Adrenal gland (tissue), 12 donors: ENCODE data around the gene SGMS1. TPM values are rescaled to one million over a fixed set of nuclear protein-coding genes. Genes with fewer than 3 reads are reported as not detected.

ENCODE experiments used
- DNase-seq, 7 donors: peaks; one replicate each; pipeline ENCODE4 v3.0.0-alpha.2; 2019 to 2020
- H3K27ac ChIP-seq, 5 donors: fragments of 200-600 bp; sonication (generic) in 4 of 5; 1 replicate in 3 of 5; 2 replicates in 2 of 5; pipeline versions ENCODE4 v1.5.1 to v1.8.0; 2016 to 2020; ENCODE audit warnings: mild to moderate bottlenecking in 1 of 5
- H3K27me3 ChIP-seq: fragments of 200-600 bp; 2 replicates; pipeline ENCODE4 v1.8.0; 2021
- H3K36me3 ChIP-seq, 2 donors: fragments of 200-600 bp; replicated peaks in 1 of 2; 1 replicate in 1 of 2; 2 replicates in 1 of 2; pipeline versions ENCODE4 v1.5.1 to v1.8.0; 2018 to 2022
- H3K4me1 ChIP-seq, 2 donors: fragments of 200-600 bp; replicated peaks in 1 of 2; 1 replicate in 1 of 2; 2 replicates in 1 of 2; pipeline versions ENCODE4 v1.5.1 to v1.8.0; 2018 to 2021
- H3K4me3 ChIP-seq, 4 donors: fragments of 200-600 bp; sonication (generic) in 3 of 4; one replicate each; pipeline ENCODE4 v1.5.1; 2016 to 2018
- H3K9me3 ChIP-seq, 3 donors: fragments of 200-600 bp; sonication (generic) in 1 of 3; replicated peaks in 1 of 3; 1 replicate in 2 of 3; 2 replicates in 1 of 3; pipeline versions ENCODE4 v1.5.1 to v1.8.0; 2016 to 2021
- POLR2A ChIP-seq, 2 donors: fragments of 450-650 bp; IDR thresholded peaks; one replicate each; pipeline ENCODE4 v1.6.1; 2017; ENCODE audit warnings: antibody characterized with exemption in 2 of 2, mild to moderate bottlenecking in 2 of 2, moderate library complexity in 1 of 2
- WGBS, 4 donors: extraction: QIAGEN DNeasy Blood & Tissue Kit in 2 of 4; methylation state at CpG; one replicate each; pipeline versions ENCODE4 v1.1.5 to v1.1.7; 2013 to 2017; 5-methylcytosine and 5-hydroxymethylcytosine counted together
- intact Hi-C, 2 donors: fragments of 100-400 bp; cut with DNase I; formaldehyde crosslinking; loops; one replicate each; pipeline versions ENCODE4 v1.14.1 to v1.15.0; 2022 to 2023
- polyA plus RNA-seq, 3 donors: library from polyadenylated mRNA; stranded (reverse); fragments of 200-250 nt in 2 of 3; fragments of 350-450 nt in 1 of 3; fragmentation: Illumina TruSeq in 1 of 3; extraction: RNeasy Lipid Tissue Mini Kit (QIAGEN cat#74804) in 1 of 3; gene quantifications; one replicate each; pipeline ENCODE4 v1.2.3, GENCODE V29; 2013 to 2014
- total RNA-seq, 9 donors: library from RNA; depleted of rRNA in 4 of 9; stranded (reverse); fragments of >200 nt in 4 of 9; fragments of 120-200 nt in 1 of 9; fragmentation: NEBNext Ultra II Directional in 1 of 9; extraction: Animal tissue kit (Norgen Biotek cat#: 25700) in 1 of 9; gene quantifications; one replicate each; pipeline versions ENCODE4 v1.1.0 to v1.2.4, GENCODE V29; 2013 to 2023
- TF ChIP-seq, protein P1 (sequence below), 6 experiments: fragments of 450-650 bp in 4 of 6; fragments of 200-600 bp in 2 of 6; sonication (generic) in 1 of 6; IDR thresholded peaks; 1 replicate in 5 of 6; 2 replicates in 1 of 6; pipeline versions ENCODE4 v1.5.1 to v1.8.0; 2016 to 2021; ENCODE audit warnings: antibody characterized with exemption in 6 of 6, mild to moderate bottlenecking in 2 of 6, moderate library complexity in 1 of 6
- donor health status: healthy with polysubstance abuse.
- donor health status: Bipolar disorder and iron deficiency.
- donor health status: DM: yes; HTN: yes; CAD: no.
- donor health status: DM: no; HTN: no; CAD: no.
- donor health status: DM: no; HTN: no; CAD: no.
- donor health status: DM: yes; HTN: yes; CAD: no.

The SGMS1 gene
- total and polyA plus RNA-seq, 12 donors, result 9.1 to 152 (median 62.2) TPM

DNA sequence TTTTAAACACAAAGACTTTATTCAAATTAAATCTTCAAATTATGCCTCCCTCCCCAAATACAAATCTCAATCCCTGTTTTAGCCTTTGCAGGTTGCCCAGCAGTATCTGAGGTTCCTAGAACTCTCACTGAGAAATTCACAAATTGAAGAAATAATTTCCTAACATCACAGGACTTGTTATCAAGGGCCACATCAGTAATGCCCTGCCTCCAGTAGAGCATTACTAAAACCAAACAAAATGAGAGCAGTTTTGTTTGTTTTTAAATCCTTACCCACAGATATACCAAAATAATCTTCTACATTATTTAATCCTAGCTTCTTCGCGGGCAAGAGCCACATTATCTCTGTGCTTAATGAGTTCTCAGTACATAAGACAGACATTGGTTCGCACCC lies 152.2 kb downstream of the SGMS1 start:
- WGBS, 4 donors, result 58 to 86% (median 73%) methylated on average over 3 of the region's 3 CpGs
- H3K36me3 ChIP-seq, result no peaks in the 10 kb centered on the region
- no peaks in the 10 kb centered on the region for H3K27me3 ChIP-seq
- intact Hi-C loops, result no loop called here
- H3K27ac ChIP-seq, result no peak overlapping the region
- H3K4me1 ChIP-seq, result peaks cover 3 to 16% of the 10 kb centered on the region in 2 donors
- H3K4me3 ChIP-seq, result no peak overlapping the region
- no peak for DNase-seq
- no peaks in the 10 kb centered on the region for H3K9me3 ChIP-seq
- TF ChIP-seq POLR2A (IDR thresholded peaks at IDR 0.05), result no peak
- TF ChIP-seq, protein P1, sequence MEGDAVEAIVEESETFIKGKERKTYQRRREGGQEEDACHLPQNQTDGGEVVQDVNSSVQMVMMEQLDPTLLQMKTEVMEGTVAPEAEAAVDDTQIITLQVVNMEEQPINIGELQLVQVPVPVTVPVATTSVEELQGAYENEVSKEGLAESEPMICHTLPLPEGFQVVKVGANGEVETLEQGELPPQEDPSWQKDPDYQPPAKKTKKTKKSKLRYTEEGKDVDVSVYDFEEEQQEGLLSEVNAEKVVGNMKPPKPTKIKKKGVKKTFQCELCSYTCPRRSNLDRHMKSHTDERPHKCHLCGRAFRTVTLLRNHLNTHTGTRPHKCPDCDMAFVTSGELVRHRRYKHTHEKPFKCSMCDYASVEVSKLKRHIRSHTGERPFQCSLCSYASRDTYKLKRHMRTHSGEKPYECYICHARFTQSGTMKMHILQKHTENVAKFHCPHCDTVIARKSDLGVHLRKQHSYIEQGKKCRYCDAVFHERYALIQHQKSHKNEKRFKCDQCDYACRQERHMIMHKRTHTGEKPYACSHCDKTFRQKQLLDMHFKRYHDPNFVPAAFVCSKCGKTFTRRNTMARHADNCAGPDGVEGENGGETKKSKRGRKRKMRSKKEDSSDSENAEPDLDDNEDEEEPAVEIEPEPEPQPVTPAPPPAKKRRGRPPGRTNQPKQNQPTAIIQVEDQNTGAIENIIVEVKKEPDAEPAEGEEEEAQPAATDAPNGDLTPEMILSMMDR (IDR thresholded peaks at IDR 0.05), result no peak

DNA sequence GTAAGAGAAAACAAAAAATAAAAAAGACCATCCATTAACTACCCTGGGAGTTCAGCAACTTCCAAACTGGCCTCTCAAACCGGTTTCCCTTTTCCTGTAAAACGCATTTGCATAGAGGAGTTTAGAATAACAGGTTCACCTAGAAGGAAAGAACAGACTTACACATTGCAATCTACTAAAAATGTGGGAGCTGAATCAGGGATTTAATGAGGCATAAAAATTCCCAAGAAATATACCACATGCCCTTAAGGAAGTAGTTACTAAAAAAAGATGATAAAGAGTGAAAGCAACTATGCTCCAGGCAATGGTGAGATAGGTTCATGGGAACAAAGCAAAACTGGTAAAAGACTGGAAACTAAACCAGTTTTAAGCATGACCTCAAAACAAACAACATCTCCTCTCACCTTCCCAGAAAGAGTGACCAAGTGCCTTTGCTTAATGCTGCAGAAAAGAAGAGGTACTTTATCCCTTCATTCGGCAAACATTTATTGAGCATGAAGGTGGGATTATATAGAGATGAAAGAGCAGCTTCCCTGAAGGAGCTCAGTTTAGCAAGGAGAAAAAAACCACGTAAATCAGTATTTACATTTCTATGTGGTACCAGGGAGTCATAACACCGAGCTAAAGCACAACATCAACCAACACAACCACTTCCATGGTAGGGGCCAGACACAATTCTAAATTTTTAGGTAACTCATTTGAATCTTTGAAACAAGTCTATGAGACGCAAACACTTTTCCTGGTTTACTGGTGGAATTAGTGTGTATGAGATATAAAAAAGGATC lies 152.8 kb downstream of the SGMS1 start:
- H3K36me3 ChIP-seq, result no peaks in the 10 kb centered on the region
- H3K27ac ChIP-seq, result no peak overlapping the region
- no peak for TF ChIP-seq POLR2A (IDR thresholded peaks at IDR 0.05)
- TF ChIP-seq, protein P1 (IDR thresholded peaks at IDR 0.05), result no peak
- H3K4me1 ChIP-seq, result peaks cover 3 to 16% of the 10 kb centered on the region in 2 donors
- 84 to 87% (median 85%) methylated on average over 6 of the region's 6 CpGs for WGBS, 4 donors
- H3K4me3 ChIP-seq, result no peak overlapping the region
- H3K27me3 ChIP-seq, result no peaks in the 10 kb centered on the region
- no peaks in the 10 kb centered on the region for H3K9me3 ChIP-seq
- no peak for DNase-seq
- intact Hi-C loops, result no loop called here

DNA sequence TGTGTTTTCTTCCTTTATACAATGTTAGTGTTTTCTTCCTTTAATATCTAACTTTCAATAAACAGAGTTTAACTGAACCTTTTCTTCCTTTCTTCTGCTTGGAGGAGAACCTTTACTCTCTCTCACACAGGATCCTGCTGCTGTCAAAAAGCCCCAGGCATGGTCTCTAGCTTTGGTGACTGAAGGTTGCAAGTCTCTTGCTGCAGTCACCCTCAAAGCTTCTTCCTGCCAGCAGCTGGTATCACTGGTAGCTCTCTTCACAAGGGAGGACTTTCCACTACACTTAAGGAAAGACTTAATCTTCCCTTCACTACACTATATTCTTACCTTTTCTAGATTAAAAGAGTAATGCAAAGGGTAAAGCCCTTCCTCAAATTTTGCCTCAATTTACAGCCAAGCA lies 153.4 kb downstream of the SGMS1 start:
- H3K27ac ChIP-seq, result no peak overlapping the region
- intact Hi-C loops, result no loop called here

DNA sequence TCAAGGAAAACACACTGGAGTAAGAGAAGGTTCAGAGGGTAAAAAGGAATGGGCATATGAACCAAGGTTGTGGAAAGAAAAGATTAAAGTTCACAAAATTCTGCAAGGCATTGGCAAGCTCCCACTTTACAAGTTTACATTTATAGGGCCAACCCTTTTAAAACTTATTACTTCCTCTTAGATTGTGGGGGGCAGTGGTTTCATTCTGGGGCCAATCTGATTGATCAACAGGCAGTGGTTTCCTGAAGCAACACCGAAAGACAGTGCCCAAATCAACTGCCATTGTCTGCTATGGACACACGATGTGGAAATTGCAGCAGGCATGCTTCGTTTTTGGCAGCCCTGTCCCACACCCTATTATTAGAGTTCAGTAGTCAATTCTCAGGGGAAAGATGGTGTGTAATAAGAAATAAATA lies 154.0 kb downstream of the SGMS1 start:
- H3K4me1 ChIP-seq, result peaks cover 3 to 16% of the 10 kb centered on the region in 2 donors
- no peaks in the 10 kb centered on the region for H3K9me3 ChIP-seq
- H3K27me3 ChIP-seq, result no peaks in the 10 kb centered on the region
- WGBS, 4 donors, result 53 to 57% (median 55%) methylated on average over 3 of the region's 3 CpGs
- TF ChIP-seq POLR2A (IDR thresholded peaks at IDR 0.05), result no peak
- TF ChIP-seq, protein P1 (IDR thresholded peaks at IDR 0.05), result no peak
- DNase-seq, result no peak
- H3K36me3 ChIP-seq, result no peaks in the 10 kb centered on the region
- H3K4me3 ChIP-seq, result no peak overlapping the region
- intact Hi-C loops, result no loop called here
- no peak overlapping the region for H3K27ac ChIP-seq

More for the DNA sequence above, 153.4 kb downstream of the SGMS1 start:
- no peaks in the 10 kb centered on the region for H3K9me3 ChIP-seq
- no peaks in the 10 kb centered on the region for H3K27me3 ChIP-seq
- peaks cover 3 to 16% of the 10 kb centered on the region in 2 donors for H3K4me1 ChIP-seq
- H3K36me3 ChIP-seq, result no peaks in the 10 kb centered on the region
- no peak overlapping the region for H3K4me3 ChIP-seq
- no peak for DNase-seq
- TF ChIP-seq, protein P1 (IDR thresholded peaks at IDR 0.05), result no peak
- TF ChIP-seq POLR2A (IDR thresholded peaks at IDR 0.05), result no peak
